ENCODE measurements around the gene TMEM97. TPM values are rescaled to one million over a fixed set of nuclear protein-coding genes. Genes with fewer than 3 reads are reported as not detected.

The TMEM97 gene
- total and polyA plus RNA-seq, 9 of the 15 experiments (the other 6 are each of a cell fraction or from before 2014, with no cell fraction given), result 34.6 to 121 (median 76.0) TPM

DNA sequence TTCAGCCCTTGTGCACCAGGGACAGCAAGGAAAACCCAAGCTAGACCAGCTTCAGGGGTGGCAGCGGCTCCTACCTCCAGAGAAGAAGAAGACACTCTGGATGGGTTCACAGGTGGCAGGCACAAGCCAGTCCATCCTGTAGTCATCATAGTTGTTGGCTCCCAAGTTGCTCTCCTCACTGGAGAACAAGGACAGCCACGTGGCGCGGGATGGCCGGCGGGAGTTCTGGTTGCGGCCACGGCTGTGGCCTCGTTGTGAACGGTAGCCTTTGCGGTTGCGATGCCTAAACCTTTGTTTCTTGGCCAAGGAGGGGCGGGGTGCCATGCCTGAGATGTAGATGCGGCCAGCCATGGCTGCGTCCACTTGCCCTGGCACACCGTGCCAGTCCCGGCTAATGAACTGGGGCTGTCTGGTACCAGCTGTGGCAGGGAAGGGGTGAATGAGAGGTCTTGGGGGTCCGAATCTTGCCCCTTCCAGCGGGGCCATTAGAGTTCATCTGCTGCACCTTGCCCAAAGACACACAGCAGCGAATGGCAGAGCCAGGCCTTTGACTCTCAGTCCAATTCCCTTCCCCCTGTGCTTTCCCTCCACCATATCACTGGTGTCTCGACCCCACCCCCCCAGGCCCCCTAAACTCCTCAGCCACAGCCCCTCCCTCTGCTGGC, 48.8 kb downstream of the TMEM97 start:
- in situ Hi-C loops (cut with MboI), result no loop called here
- Histone ChIP-seq H3K79me2 (ENCODE audit: control insufficient read depth, insufficient read depth, low read length) (no peaks in the 10 kb centered on the region), H4K20me1 (replicated peaks; ENCODE audit: control insufficient read depth, insufficient read depth, low read length) (peaks cover 11% of the 10 kb centered on the region), H2AFZ (ENCODE audit: low read depth, low read length) (no peak overlapping the region), H3K9ac (ENCODE audit: insufficient read depth in 1 of 2, low read depth in 2 of 2, low read length in 2 of 2) (no peak overlapping the region), H3K9me1 (ENCODE audit: control insufficient read depth, insufficient read depth, low read length) (peaks cover 5% of the 10 kb centered on the region), H3K4me2 (ENCODE audit: insufficient read depth, low read length) (no peak overlapping the region), H3K27me3 (ENCODE audit: control insufficient read depth in 2 of 2, insufficient read depth in 2 of 2, low read length in 2 of 2) (peaks cover 0 to under 1% of the 10 kb centered on the region in 2 experiments; a peak in 1 of 5 replicates), H3K9me3 (replicated peaks; ENCODE audit: control insufficient read depth, insufficient read depth, low read depth, low read length) (no peaks in the 10 kb centered on the region), H3K36me3 (ENCODE audit: control insufficient read depth, insufficient read depth, low read length) (peaks cover 16% of the 10 kb centered on the region; the same call in 1 of the 3 replicates), H3K4me1 (replicated peaks in 1 of 2; ENCODE audit: control insufficient read depth in 2 of 2, insufficient read depth in 2 of 2, low read length in 2 of 2) (peaks cover 16 to 45% of the 10 kb centered on the region in 2 experiments), H3K27ac (ENCODE audit: extremely low read depth, low read depth, low read length) (no peak overlapping the region), H3K4me3 (no peak overlapping the region)
- TF ChIP-seq BCL6 (CRISPR knock-in tag; IDR thresholded peaks at IDR 0.05) (no peak), MEIS2 (IDR thresholded peaks at IDR 0.05; ENCODE audit: partially characterized antibody) (no peak), ZFPM2 (CRISPR knock-in tag; IDR thresholded peaks at IDR 0.05) (no peak), CHCHD3 (CRISPR knock-in tag; IDR thresholded peaks at IDR 0.05) (no peak), NEUROD1 (IDR thresholded peaks at IDR 0.05; ENCODE audit: borderline replicate concordance, low read depth, low read length, partially characterized antibody) (no peak), ZNF764 (CRISPR knock-in tag; IDR thresholded peaks at IDR 0.05; ENCODE audit: low read depth) (no peak), CHD4 (IDR thresholded peaks at IDR 0.05; ENCODE audit: insufficient read depth, insufficient replicate concordance, low read depth, low read length, poor library complexity, severe bottlenecking) (no peak), ZNF232 (CRISPR knock-in tag; IDR thresholded peaks at IDR 0.05) (no peak), KAT2B (IDR thresholded peaks at IDR 0.05; ENCODE audit: low read depth, low read length) (no peak), ZNF316 (IDR thresholded peaks at IDR 0.05) (no peak)
- TF ChIP-seq, protein P1, sequence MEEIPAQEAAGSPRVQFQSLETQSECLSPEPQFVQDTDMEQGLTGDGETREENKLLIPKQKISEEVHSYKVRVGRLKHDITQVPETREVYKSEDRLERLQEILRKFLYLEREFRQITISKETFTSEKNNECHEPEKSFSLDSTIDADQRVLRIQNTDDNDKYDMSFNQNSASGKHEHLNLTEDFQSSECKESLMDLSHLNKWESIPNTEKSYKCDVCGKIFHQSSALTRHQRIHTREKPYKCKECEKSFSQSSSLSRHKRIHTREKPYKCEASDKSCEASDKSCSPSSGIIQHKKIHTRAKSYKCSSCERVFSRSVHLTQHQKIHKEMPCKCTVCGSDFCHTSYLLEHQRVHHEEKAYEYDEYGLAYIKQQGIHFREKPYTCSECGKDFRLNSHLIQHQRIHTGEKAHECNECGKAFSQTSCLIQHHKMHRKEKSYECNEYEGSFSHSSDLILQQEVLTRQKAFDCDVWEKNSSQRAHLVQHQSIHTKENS (CRISPR knock-in tag; IDR thresholded peaks at IDR 0.05), result no peak
- TF ChIP-seq, protein P2, sequence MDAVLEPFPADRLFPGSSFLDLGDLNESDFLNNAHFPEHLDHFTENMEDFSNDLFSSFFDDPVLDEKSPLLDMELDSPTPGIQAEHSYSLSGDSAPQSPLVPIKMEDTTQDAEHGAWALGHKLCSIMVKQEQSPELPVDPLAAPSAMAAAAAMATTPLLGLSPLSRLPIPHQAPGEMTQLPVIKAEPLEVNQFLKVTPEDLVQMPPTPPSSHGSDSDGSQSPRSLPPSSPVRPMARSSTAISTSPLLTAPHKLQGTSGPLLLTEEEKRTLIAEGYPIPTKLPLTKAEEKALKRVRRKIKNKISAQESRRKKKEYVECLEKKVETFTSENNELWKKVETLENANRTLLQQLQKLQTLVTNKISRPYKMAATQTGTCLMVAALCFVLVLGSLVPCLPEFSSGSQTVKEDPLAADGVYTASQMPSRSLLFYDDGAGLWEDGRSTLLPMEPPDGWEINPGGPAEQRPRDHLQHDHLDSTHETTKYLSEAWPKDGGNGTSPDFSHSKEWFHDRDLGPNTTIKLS (IDR thresholded peaks at IDR 0.05; ENCODE audit: borderline replicate concordance, low read depth), result no peak
- TF ChIP-seq, protein P3, sequence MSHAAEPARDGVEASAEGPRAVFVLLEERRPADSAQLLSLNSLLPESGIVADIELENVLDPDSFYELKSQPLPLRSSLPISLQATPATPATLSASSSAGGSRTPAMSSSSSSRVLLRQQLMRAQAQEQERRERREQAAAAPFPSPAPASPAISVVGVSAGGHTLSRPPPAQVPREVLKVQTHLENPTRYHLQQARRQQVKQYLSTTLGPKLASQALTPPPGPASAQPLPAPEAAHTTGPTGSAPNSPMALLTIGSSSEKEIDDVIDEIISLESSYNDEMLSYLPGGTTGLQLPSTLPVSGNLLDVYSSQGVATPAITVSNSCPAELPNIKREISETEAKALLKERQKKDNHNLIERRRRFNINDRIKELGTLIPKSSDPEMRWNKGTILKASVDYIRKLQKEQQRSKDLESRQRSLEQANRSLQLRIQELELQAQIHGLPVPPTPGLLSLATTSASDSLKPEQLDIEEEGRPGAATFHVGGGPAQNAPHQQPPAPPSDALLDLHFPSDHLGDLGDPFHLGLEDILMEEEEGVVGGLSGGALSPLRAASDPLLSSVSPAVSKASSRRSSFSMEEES (CRISPR knock-in tag; IDR thresholded peaks at IDR 0.05), result no peak
- ChIA-PET CTCF (ENCODE audit: low intra/inter-chr PET ratio) (no interaction called here), POLR2A (interaction anchor here (0.6 to 3.4 kb wide), 6 partner anchors 10 to 22 kb away, joined by 3 to 31 read pairs (median 6); partner anchors contain the start of gene POLDIP2)
- no TSS peak for BruUV-seq (replicated peaks)
- FAIRE-seq (no peak), ATAC-seq (no peak), DNase-seq (ENCODE audit: extremely low read depth in 1 of 4, low spot score in 3 of 4) (no peak)
- WGBS (ENCODE audit: insufficient coverage, low coverage, missing lambda C conversion rate), result 80% methylated on average over 20 of the region's 21 CpGs
- intact Hi-C loops (cut with micrococcal nuclease), result no loop called here

All from K562 (cell line).